Measurements from ENCODE around the gene ATP6V1E1. TPM values are rescaled to one million over a fixed set of nuclear protein-coding genes. Genes with fewer than 3 reads are reported as not detected.

The ATP6V1E1 gene
- total RNA-seq, 1 experiment from 2014 or later, result 88.1 TPM

DNA sequence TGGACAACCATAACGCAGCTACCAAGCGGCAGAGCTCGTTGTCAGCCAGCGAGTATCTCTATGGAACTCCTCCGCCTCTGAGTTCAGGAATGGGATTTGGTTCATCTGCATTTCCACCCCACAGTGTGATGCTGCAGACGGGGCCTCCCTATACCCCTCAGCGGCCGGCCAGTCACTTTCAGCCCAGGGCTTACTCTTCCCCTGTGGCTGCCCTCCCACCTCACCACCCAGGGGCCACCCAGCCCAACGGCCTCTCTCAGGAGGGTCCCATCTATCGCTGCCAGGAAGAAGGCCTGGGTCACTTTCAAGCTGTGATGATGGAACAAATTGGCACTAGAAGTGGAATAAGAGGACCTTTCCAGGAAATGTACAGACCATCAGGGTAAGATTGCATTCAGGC lies 79.4 kb downstream of the ATP6V1E1 start (continued):
- TF ChIP-seq, protein P1, sequence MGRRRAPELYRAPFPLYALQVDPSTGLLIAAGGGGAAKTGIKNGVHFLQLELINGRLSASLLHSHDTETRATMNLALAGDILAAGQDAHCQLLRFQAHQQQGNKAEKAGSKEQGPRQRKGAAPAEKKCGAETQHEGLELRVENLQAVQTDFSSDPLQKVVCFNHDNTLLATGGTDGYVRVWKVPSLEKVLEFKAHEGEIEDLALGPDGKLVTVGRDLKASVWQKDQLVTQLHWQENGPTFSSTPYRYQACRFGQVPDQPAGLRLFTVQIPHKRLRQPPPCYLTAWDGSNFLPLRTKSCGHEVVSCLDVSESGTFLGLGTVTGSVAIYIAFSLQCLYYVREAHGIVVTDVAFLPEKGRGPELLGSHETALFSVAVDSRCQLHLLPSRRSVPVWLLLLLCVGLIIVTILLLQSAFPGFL (CRISPR knock-in tag; IDR thresholded peaks at IDR 0.05; ENCODE audit: borderline replicate concordance), result no peak
- TF ChIP-seq CREM (CRISPR knock-in tag; IDR thresholded peaks at IDR 0.05) (no peak), ETV6 (CRISPR knock-in tag; IDR thresholded peaks at IDR 0.05) (no peak), PRRX2 (CRISPR knock-in tag; IDR thresholded peaks at IDR 0.05) (no peak), JUN (CRISPR knock-in tag; IDR thresholded peaks at IDR 0.05) (no peak), ESRRA (CRISPR knock-in tag; IDR thresholded peaks at IDR 0.05; ENCODE audit: borderline replicate concordance) (no peak), FOXJ3 (CRISPR knock-in tag; IDR thresholded peaks at IDR 0.05; ENCODE audit: borderline replicate concordance) (no peak)
- TF ChIP-seq, protein P2, sequence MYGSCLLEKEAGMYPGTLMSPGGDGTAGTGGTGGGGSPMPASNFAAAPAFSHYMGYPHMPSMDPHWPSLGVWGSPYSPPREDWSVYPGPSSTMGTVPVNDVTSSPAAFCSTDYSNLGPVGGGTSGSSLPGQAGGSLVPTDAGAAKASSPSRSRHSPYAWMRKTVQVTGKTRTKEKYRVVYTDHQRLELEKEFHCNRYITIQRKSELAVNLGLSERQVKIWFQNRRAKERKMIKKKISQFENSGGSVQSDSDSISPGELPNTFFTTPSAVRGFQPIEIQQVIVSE (CRISPR knock-in tag; IDR thresholded peaks at IDR 0.05; ENCODE audit: borderline replicate concordance), result no peak
- TF ChIP-seq, protein P3, sequence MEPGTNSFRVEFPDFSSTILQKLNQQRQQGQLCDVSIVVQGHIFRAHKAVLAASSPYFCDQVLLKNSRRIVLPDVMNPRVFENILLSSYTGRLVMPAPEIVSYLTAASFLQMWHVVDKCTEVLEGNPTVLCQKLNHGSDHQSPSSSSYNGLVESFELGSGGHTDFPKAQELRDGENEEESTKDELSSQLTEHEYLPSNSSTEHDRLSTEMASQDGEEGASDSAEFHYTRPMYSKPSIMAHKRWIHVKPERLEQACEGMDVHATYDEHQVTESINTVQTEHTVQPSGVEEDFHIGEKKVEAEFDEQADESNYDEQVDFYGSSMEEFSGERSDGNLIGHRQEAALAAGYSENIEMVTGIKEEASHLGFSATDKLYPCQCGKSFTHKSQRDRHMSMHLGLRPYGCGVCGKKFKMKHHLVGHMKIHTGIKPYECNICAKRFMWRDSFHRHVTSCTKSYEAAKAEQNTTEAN (CRISPR knock-in tag; IDR thresholded peaks at IDR 0.05), result no peak

DNA sequence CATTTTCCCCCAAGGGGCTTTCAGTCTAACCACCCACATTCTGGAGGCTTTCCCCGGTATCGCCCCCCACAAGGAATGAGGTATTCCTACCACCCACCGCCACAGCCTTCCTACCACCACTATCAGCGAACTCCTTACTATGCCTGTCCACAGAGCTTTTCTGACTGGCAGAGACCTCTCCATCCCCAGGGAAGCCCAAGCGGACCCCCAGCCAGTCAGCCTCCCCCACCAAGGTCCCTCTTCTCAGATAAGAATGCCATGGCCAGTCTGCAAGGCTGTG lies 79.9 kb downstream of the ATP6V1E1 start:
- Mint-ChIP-seq H3K36me3 (peaks cover 79% of the 10 kb centered on the region), H3K9me3 (no peaks in the 10 kb centered on the region), H3K27me3 (ENCODE audit: low read depth) (no peaks in the 10 kb centered on the region), H3K27ac (no peak overlapping the region), H3K4me3 (no peak overlapping the region), H3K4me1 (no peaks in the 10 kb centered on the region)
- DNase-seq (ENCODE audit: low spot score) (no peak), ATAC-seq (no peak)
- POLR2A ChIA-PET, result no interaction called here
- CTCF ChIA-PET, result interaction anchor here (1.2 to 1.5 kb wide), 3 partner anchors 11 to 377 kb away, joined by 3 to 5 read pairs (median 4); no protein-coding TSS in a partner anchor
- TF ChIP-seq, protein P4, sequence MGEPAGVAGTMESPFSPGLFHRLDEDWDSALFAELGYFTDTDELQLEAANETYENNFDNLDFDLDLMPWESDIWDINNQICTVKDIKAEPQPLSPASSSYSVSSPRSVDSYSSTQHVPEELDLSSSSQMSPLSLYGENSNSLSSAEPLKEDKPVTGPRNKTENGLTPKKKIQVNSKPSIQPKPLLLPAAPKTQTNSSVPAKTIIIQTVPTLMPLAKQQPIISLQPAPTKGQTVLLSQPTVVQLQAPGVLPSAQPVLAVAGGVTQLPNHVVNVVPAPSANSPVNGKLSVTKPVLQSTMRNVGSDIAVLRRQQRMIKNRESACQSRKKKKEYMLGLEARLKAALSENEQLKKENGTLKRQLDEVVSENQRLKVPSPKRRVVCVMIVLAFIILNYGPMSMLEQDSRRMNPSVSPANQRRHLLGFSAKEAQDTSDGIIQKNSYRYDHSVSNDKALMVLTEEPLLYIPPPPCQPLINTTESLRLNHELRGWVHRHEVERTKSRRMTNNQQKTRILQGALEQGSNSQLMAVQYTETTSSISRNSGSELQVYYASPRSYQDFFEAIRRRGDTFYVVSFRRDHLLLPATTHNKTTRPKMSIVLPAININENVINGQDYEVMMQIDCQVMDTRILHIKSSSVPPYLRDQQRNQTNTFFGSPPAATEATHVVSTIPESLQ (CRISPR knock-in tag; IDR thresholded peaks at IDR 0.05), result no peak
- no peak for TF ChIP-seq TEAD4 (CRISPR knock-in tag; IDR thresholded peaks at IDR 0.05)
- no peak for TF ChIP-seq GTF2I (CRISPR knock-in tag; conservative IDR thresholded peaks at IDR 0.05)
- TF ChIP-seq SMAD4 (CRISPR knock-in tag; IDR thresholded peaks at IDR 0.05), result no peak
- no peak for TF ChIP-seq IRF2 (CRISPR knock-in tag; IDR thresholded peaks at IDR 0.05; ENCODE audit: borderline replicate concordance, low read depth)
- TF ChIP-seq, protein P5, sequence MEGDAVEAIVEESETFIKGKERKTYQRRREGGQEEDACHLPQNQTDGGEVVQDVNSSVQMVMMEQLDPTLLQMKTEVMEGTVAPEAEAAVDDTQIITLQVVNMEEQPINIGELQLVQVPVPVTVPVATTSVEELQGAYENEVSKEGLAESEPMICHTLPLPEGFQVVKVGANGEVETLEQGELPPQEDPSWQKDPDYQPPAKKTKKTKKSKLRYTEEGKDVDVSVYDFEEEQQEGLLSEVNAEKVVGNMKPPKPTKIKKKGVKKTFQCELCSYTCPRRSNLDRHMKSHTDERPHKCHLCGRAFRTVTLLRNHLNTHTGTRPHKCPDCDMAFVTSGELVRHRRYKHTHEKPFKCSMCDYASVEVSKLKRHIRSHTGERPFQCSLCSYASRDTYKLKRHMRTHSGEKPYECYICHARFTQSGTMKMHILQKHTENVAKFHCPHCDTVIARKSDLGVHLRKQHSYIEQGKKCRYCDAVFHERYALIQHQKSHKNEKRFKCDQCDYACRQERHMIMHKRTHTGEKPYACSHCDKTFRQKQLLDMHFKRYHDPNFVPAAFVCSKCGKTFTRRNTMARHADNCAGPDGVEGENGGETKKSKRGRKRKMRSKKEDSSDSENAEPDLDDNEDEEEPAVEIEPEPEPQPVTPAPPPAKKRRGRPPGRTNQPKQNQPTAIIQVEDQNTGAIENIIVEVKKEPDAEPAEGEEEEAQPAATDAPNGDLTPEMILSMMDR (IDR thresholded peaks at IDR 0.05), result no peak
- no peak for TF ChIP-seq NR2C2 (CRISPR knock-in tag; IDR thresholded peaks at IDR 0.05)
- TF ChIP-seq NR3C1 (CRISPR knock-in tag; conservative IDR thresholded peaks at IDR 0.05; ENCODE audit: low read depth), result no peak
- TF ChIP-seq SOX15 (CRISPR knock-in tag; IDR thresholded peaks at IDR 0.05), result no peak
- TF ChIP-seq, protein P6, sequence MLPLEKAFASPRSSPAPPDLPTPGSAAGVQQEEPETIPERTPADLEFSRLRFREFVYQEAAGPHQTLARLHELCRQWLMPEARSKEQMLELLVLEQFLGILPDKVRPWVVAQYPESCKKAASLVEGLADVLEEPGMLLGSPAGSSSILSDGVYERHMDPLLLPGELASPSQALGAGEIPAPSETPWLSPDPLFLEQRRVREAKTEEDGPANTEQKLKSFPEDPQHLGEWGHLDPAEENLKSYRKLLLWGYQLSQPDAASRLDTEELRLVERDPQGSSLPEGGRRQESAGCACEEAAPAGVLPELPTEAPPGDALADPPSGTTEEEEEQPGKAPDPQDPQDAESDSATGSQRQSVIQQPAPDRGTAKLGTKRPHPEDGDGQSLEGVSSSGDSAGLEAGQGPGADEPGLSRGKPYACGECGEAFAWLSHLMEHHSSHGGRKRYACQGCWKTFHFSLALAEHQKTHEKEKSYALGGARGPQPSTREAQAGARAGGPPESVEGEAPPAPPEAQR (CRISPR knock-in tag; IDR thresholded peaks at IDR 0.05), result no peak
- TF ChIP-seq, protein P7, sequence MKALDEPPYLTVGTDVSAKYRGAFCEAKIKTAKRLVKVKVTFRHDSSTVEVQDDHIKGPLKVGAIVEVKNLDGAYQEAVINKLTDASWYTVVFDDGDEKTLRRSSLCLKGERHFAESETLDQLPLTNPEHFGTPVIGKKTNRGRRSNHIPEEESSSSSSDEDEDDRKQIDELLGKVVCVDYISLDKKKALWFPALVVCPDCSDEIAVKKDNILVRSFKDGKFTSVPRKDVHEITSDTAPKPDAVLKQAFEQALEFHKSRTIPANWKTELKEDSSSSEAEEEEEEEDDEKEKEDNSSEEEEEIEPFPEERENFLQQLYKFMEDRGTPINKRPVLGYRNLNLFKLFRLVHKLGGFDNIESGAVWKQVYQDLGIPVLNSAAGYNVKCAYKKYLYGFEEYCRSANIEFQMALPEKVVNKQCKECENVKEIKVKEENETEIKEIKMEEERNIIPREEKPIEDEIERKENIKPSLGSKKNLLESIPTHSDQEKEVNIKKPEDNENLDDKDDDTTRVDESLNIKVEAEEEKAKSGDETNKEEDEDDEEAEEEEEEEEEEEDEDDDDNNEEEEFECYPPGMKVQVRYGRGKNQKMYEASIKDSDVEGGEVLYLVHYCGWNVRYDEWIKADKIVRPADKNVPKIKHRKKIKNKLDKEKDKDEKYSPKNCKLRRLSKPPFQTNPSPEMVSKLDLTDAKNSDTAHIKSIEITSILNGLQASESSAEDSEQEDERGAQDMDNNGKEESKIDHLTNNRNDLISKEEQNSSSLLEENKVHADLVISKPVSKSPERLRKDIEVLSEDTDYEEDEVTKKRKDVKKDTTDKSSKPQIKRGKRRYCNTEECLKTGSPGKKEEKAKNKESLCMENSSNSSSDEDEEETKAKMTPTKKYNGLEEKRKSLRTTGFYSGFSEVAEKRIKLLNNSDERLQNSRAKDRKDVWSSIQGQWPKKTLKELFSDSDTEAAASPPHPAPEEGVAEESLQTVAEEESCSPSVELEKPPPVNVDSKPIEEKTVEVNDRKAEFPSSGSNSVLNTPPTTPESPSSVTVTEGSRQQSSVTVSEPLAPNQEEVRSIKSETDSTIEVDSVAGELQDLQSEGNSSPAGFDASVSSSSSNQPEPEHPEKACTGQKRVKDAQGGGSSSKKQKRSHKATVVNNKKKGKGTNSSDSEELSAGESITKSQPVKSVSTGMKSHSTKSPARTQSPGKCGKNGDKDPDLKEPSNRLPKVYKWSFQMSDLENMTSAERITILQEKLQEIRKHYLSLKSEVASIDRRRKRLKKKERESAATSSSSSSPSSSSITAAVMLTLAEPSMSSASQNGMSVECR (CRISPR knock-in tag; IDR thresholded peaks at IDR 0.05; ENCODE audit: borderline replicate concordance), result no peak
- TF ChIP-seq, protein P8, sequence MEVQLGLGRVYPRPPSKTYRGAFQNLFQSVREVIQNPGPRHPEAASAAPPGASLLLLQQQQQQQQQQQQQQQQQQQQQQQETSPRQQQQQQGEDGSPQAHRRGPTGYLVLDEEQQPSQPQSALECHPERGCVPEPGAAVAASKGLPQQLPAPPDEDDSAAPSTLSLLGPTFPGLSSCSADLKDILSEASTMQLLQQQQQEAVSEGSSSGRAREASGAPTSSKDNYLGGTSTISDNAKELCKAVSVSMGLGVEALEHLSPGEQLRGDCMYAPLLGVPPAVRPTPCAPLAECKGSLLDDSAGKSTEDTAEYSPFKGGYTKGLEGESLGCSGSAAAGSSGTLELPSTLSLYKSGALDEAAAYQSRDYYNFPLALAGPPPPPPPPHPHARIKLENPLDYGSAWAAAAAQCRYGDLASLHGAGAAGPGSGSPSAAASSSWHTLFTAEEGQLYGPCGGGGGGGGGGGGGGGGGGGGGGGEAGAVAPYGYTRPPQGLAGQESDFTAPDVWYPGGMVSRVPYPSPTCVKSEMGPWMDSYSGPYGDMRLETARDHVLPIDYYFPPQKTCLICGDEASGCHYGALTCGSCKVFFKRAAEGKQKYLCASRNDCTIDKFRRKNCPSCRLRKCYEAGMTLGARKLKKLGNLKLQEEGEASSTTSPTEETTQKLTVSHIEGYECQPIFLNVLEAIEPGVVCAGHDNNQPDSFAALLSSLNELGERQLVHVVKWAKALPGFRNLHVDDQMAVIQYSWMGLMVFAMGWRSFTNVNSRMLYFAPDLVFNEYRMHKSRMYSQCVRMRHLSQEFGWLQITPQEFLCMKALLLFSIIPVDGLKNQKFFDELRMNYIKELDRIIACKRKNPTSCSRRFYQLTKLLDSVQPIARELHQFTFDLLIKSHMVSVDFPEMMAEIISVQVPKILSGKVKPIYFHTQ (CRISPR knock-in tag; IDR thresholded peaks at IDR 0.05), result no peak
